SIG-M5 (cell line): ENCODE measurements around the gene LPP.
"Not testable (repeated sequence)": the region's sequence is repeated elsewhere in the genome, so short reads cannot be mapped to it uniquely, and the experiment has no call there.

ENCODE experiments used
- DNase-seq: peaks from one replicate; lab custom pipeline; 2025; lab: John Stamatoyannopoulos, UW

The LPP gene

GRCh38 chr3:188435266-188435665, 281.3 kb downstream of the LPP start:
- no peak for DNase-seq

- no peak for DNase-seq
Measured at GRCh38 chr3:188437926-188438325, 284.0 kb downstream of the LPP start.

GRCh38 chr3:188439080-188439479, 285.1 kb downstream of the LPP start:
- DNase-seq: peak; percentile 59

GRCh38 chr3:188440340-188440972, 286.5 kb downstream of the LPP start:
- DNase-seq: no peak

- DNase-seq: no peak
Measured at GRCh38 chr3:188442430-188442829, 288.5 kb downstream of the LPP start.

- DNase-seq: not testable (repeated sequence)
Measured at GRCh38 chr3:188445175-188445574, 291.2 kb downstream of the LPP start.

GRCh38 chr3:188446014-188446413, 292.1 kb downstream of the LPP start:
- DNase-seq: no peak

- DNase-seq: no peak
Measured at GRCh38 chr3:188446766-188447165, 292.8 kb downstream of the LPP start.

GRCh38 chr3:188448813-188449212, 294.9 kb downstream of the LPP start:
- DNase-seq: no peak

GRCh38 chr3:188449421-188449820, 295.5 kb downstream of the LPP start:
- no peak for DNase-seq

GRCh38 chr3:188452158-188452772, 298.3 kb downstream of the LPP start:
- DNase-seq: no peak

- DNase-seq: no peak
Measured at GRCh38 chr3:188453431-188454384, 299.8 kb downstream of the LPP start.

GRCh38 chr3:188455748-188456147, 301.8 kb downstream of the LPP start:
- DNase-seq: no peak

GRCh38 chr3:188458756-188459155, 304.8 kb downstream of the LPP start:
- no peak for DNase-seq

GRCh38 chr3:188465311-188465710, 311.4 kb downstream of the LPP start:
- no peak for DNase-seq

GRCh38 chr3:188468196-188468595, 314.2 kb downstream of the LPP start:
- no peak for DNase-seq

- no peak for DNase-seq
Measured at GRCh38 chr3:188468662-188469061, 314.7 kb downstream of the LPP start.

GRCh38 chr3:188469228-188469885, 315.4 kb downstream of the LPP start:
- DNase-seq: no peak

- no peak for DNase-seq
Measured at GRCh38 chr3:188470508-188471130, 316.7 kb downstream of the LPP start.

- no peak for DNase-seq
Measured at GRCh38 chr3:188471723-188472122, 317.8 kb downstream of the LPP start.

- no peak for DNase-seq
Measured at GRCh38 chr3:188472336-188472735, 318.4 kb downstream of the LPP start.

- DNase-seq: no peak
Measured at GRCh38 chr3:188473045-188473444, 319.1 kb downstream of the LPP start.
